ENCODE results near the gene RBSN. TPM values are rescaled to one million over a fixed set of nuclear protein-coding genes. Genes with fewer than 3 reads are reported as not detected.

Gene RBSN
- total and polyA plus RNA-seq, 7 donors, result 7.2 to 41.3 (median 29.1) TPM

DNA sequence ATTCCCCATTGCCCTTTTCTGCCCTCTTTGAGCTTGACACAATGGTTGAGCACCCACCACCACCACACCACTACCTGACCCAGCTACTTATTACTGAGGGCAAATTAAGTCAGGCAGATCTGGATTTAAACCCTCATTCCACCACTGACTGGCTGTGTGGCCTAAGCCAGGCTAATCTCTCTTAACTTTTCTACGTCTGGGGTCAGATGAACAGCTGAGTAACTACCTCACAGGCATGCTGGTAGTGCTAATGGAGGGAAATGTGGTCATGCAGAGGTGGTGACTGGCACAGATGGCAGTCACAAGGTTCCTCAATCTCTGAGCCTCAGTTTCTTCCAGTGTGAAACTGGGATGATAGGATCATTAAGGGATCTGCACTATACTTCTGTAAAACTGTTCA, 29.5 kb downstream of the RBSN start:
- WGBS, 2 donors, result 93% methylated on average over 1 of the region's 1 CpG
- H3K9me3 ChIP-seq, result no peaks in the 10 kb centered on the region

DNA sequence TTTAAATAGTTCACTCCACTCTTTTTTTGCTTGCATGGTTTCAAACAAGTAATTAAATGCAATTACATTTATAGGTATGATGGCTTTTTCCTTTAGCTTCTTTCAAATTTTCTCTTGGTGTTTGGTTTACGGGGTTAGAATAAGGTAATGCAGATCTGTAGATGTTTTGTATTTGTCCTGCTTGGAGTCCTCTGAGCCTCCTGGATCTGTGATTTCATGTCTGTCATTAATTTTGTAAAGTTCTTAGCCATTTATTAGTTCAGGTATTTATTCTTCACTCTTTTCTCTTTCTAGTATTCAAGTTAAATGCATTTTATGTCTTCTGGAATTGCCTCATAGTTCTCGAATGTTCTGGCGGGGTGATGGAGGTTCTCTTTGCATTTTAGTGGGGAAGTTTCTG, 32.5 kb downstream of the RBSN start:
- WGBS, 2 donors, result 96 to 97% methylated on average over 3 of the region's 3 CpGs
- TF ChIP-seq POLR2AphosphoS5 (IDR thresholded peaks at IDR 0.05) (no peak), POLR2A (IDR thresholded peaks at IDR 0.05) (no peak), EP300 (IDR thresholded peaks at IDR 0.05) (no peak)
- TF ChIP-seq, protein P1, sequence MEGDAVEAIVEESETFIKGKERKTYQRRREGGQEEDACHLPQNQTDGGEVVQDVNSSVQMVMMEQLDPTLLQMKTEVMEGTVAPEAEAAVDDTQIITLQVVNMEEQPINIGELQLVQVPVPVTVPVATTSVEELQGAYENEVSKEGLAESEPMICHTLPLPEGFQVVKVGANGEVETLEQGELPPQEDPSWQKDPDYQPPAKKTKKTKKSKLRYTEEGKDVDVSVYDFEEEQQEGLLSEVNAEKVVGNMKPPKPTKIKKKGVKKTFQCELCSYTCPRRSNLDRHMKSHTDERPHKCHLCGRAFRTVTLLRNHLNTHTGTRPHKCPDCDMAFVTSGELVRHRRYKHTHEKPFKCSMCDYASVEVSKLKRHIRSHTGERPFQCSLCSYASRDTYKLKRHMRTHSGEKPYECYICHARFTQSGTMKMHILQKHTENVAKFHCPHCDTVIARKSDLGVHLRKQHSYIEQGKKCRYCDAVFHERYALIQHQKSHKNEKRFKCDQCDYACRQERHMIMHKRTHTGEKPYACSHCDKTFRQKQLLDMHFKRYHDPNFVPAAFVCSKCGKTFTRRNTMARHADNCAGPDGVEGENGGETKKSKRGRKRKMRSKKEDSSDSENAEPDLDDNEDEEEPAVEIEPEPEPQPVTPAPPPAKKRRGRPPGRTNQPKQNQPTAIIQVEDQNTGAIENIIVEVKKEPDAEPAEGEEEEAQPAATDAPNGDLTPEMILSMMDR (IDR thresholded peaks at IDR 0.05), result no peak
- Histone ChIP-seq H3K36me3 (peaks cover 0 to 15% (median 0%) of the 10 kb centered on the region in 4 donors), H3K4me1 (peaks cover 0 to 23% (median 16%) of the 10 kb centered on the region in 4 donors), H3K9me3 (no peaks in the 10 kb centered on the region), H3K27ac (no peak overlapping the region), H3K4me3 (no peak overlapping the region), H3K27me3 (no peaks in the 10 kb centered on the region)
- DNase-seq, result no peak
- intact Hi-C loops (cut with DNase I), result loop anchor here (10.0 kb wide), 1 partner anchor 412 kb away; the partner anchor contains the start of gene CCDC174

More for the DNA sequence above, 29.5 kb downstream of the RBSN start:
- TF ChIP-seq EP300 (IDR thresholded peaks at IDR 0.05) (no peak), POLR2AphosphoS5 (IDR thresholded peaks at IDR 0.05) (no peak), POLR2A (IDR thresholded peaks at IDR 0.05) (no peak)
- TF ChIP-seq, protein P1 (IDR thresholded peaks at IDR 0.05), result no peak
- intact Hi-C loops (cut with DNase I), result loop anchor here (10.0 kb wide), 1 partner anchor 415 kb away; the partner anchor contains the start of gene CCDC174
- no peak overlapping the region for H3K27ac ChIP-seq
- peaks cover 0 to 7% (median 0%) of the 10 kb centered on the region in 4 donors for H3K4me1 ChIP-seq
- H3K4me3 ChIP-seq, result no peak overlapping the region
- H3K27me3 ChIP-seq, result no peaks in the 10 kb centered on the region
- DNase-seq, result no peak
- H3K36me3 ChIP-seq, result peaks cover 10 to 45% (median 15%) of the 10 kb centered on the region in 4 donors

- no peaks in the 10 kb centered on the region for H3K9me3 ChIP-seq
- H3K27ac ChIP-seq, result peak overlapping the region; percentile 80 to 86 (median 84)
- peaks cover 0 to 23% (median 16%) of the 10 kb centered on the region in 4 donors for H3K4me1 ChIP-seq
- 59 to 67% methylated on average over 16 of the region's 16 CpGs for WGBS, 2 donors
- H3K27me3 ChIP-seq, result no peaks in the 10 kb centered on the region
- TF ChIP-seq POLR2A (IDR thresholded peaks at IDR 0.05) (no peak), POLR2AphosphoS5 (IDR thresholded peaks at IDR 0.05) (no peak), EP300 (IDR thresholded peaks at IDR 0.05) (no peak)
- TF ChIP-seq, protein P1 (IDR thresholded peaks at IDR 0.05), result no peak
- DNase-seq, result no peak
- H3K4me3 ChIP-seq, result peak overlapping the region; percentile 64 to 76 (median 69)
- intact Hi-C loops (cut with DNase I), result loop anchor here (2.0 to 10.0 kb wide), 2 partner anchors 117 to 411 kb away; partner anchors contain the start of gene CCDC174
- H3K36me3 ChIP-seq, result peaks cover 0 to 6% (median 0%) of the 10 kb centered on the region in 4 donors
Observed at GRCh38 chr3:15065550-15066007, 33.4 kb downstream of the RBSN start.

DNA sequence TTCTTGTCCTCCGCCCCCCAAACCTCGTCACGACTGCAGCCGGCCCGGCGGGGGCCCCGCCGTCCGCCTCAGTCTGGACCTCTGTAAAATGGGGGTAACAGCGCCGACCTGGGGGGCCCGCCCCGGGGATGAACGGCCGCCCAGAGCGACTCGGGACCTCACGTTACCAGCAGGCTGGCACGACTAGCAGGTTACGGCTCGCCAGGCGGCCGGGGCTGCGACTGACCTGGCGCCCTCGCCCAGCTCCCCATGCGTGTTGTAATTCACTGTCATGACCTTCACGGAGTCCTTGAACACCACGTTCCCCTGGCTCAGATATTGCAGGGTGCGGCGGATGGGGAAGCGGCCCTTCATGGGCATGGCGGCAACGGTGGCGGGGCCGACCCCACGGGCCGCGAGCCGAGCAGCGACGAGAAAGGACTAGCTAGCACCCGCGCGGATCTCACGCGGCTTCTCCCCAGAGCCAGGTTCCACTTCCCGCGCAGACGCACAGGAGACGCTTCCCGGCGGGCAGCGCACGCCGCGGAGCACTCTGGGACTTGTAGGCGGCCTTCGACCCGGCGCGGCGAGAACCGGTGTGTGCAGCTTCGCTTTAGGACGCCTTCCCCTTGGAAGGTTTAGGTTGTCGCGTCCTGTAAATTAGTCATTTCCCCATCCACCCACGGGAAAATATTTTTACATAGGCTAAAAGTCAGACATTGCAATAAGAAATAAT, 34.0 kb downstream of the RBSN start, which contains the start of gene MRPS25:
Gene MRPS25, minus strand, starts transcription at position 481 of the 715 bp plus-strand sequence. Its CDS starts 121 bp downstream, at position 360.
- DNase-seq, result peak; percentile 95
- H3K9me3 ChIP-seq, result no peaks in the 10 kb centered on the region
- H3K27me3 ChIP-seq, result no peaks in the 10 kb centered on the region
- H3K4me1 ChIP-seq, result peaks cover 0 to 23% (median 16%) of the 10 kb centered on the region in 4 donors
- 0 to 1% methylated on average over 69 of the region's 69 CpGs for WGBS, 2 donors
- peak within 1 kb of the TSS; percentile 64 to 76 (median 69) for H3K4me3 ChIP-seq
- intact Hi-C loops (cut with DNase I), result loop anchor here (2.0 to 10.0 kb wide), 2 partner anchors 116 to 410 kb away; partner anchors contain the start of gene CCDC174
- peak in 1 of 4 donors; percentile 54 for TF ChIP-seq EP300 (IDR thresholded peaks at IDR 0.05)
- peak; percentile 93 to 98 (median 96) for TF ChIP-seq POLR2AphosphoS5 (IDR thresholded peaks at IDR 0.05)
- TF ChIP-seq POLR2A (IDR thresholded peaks at IDR 0.05), result peak; percentile 64 to 90
- TF ChIP-seq, protein P1 (IDR thresholded peaks at IDR 0.05), result no peak
- H3K36me3 ChIP-seq, result peaks cover 0 to under 1% (median 0%) of the 10 kb centered on the region in 4 donors
- peak within 1 kb of the TSS; percentile 80 to 86 (median 84) for H3K27ac ChIP-seq

Data from sigmoid colon (tissue), 7 donors.